H1 (cell line): ENCODE results near the gene KLHDC4. TPM values are rescaled to one million over a fixed set of nuclear protein-coding genes. Genes with fewer than 3 reads are reported as not detected.

Source experiments
- CTCF ChIA-PET: fragments of 300-600 bp; sonication (Branson Sonifier 250); formaldehyde crosslinking; loops from one replicate; lab custom pipeline; 2021; ENCODE audit not compliant: partially characterized antibody; lab: Charles Lee
- POLR2A ChIA-PET: fragments of 300-600 bp; sonication (Branson Sonifier 250); formaldehyde crosslinking; loops from one replicate; lab custom pipeline; 2021; ENCODE audit warnings: inconsistent platforms; ENCODE audit not compliant: partially characterized antibody; lab: Charles Lee
- DNase-seq, 2 experiments: peaks; one replicate each; pipeline versions ENCODE4 v3.0.0 to v3.0.0-alpha.2; 2010 to 2022; ENCODE audit warnings: low spot score in 2 of 2, low read depth in 1 of 2, mixed read lengths in 1 of 2
- FAIRE-seq: peaks from 2 replicates; lab custom pipeline; 2011; peaks lifted over from hg19 to GRCh38; lab: Jason Lieb, UNC
- H2AFZ ChIP-seq: 2 replicates; pipeline ENCODE4 v1.8.1; 2012; ENCODE audit warnings: low read length, inconsistent platforms
- H2AK5ac ChIP-seq: 2 replicates; pipeline ENCODE4 v1.6.1; 2013; ENCODE audit warnings: low read depth, low read length
- H2BK120ac ChIP-seq: replicated peaks from 2 replicates; pipeline ENCODE3; 2013; ENCODE audit warnings: low read depth, low read length, inconsistent platforms
- H2BK12ac ChIP-seq: 2 replicates; pipeline ENCODE4 v1.6.1; 2013; ENCODE audit warnings: low read depth, low read length
- H2BK15ac ChIP-seq: 2 replicates; pipeline ENCODE4 v1.6.1; 2013; ENCODE audit warnings: low read length
- H2BK20ac ChIP-seq: 2 replicates; pipeline ENCODE4 v1.6.1; 2013; ENCODE audit warnings: low read length
- H2BK5ac ChIP-seq: 2 replicates; pipeline ENCODE4 v1.6.1; 2013; ENCODE audit warnings: low read depth, low read length
- H3K14ac ChIP-seq: 2 replicates; pipeline ENCODE4 v1.6.1; 2013; ENCODE audit warnings: inconsistent platforms; ENCODE audit not compliant: insufficient read length
- H3K18ac ChIP-seq: 2 replicates; pipeline ENCODE4 v1.6.1; 2013; ENCODE audit warnings: low read length; ENCODE audit errors: extremely low read depth
- H3K23ac ChIP-seq: 2 replicates; pipeline ENCODE4 v1.6.1; 2013; ENCODE audit warnings: inconsistent platforms; ENCODE audit not compliant: insufficient read length
- H3K23me2 ChIP-seq: 2 replicates; pipeline ENCODE4 v1.6.1; 2013; ENCODE audit warnings: low read depth, low read length
- H3K27ac ChIP-seq: 2 replicates; pipeline ENCODE4 v1.6.1; 2011; ENCODE audit warnings: low read depth, low read length, inconsistent platforms
- H3K27me3 ChIP-seq, 4 experiments: replicated peaks in 1 of 4; 1 replicate in 1 of 4; 2 replicates in 3 of 4; pipeline versions ENCODE4 v1.6.1 to v1.8.1; 2011 to 2013; ENCODE audit warnings: low read length in 3 of 4, mild to moderate bottlenecking in 3 of 4, inconsistent platforms in 2 of 4, mixed read lengths in 2 of 4, moderate library complexity in 1 of 4; ENCODE audit not compliant: control insufficient read depth in 3 of 4, insufficient read depth in 3 of 4; ENCODE audit errors: extremely low read depth in 1 of 4
- H3K36me3 ChIP-seq, 4 experiments: 2 replicates each; pipeline versions ENCODE4 v1.6.1 to v1.8.1; 2011 to 2013; ENCODE audit warnings: mild to moderate bottlenecking in 4 of 4, low read length in 3 of 4, moderate library complexity in 2 of 4, control low read depth in 1 of 4, inconsistent platforms in 1 of 4; ENCODE audit not compliant: insufficient read depth in 4 of 4, control insufficient read depth in 2 of 4
- H3K4ac ChIP-seq: replicated peaks from 2 replicates; pipeline ENCODE3; 2013; ENCODE audit warnings: low read length, low read depth, mixed read lengths, inconsistent platforms; ENCODE audit not compliant: insufficient read length
- H3K4me1 ChIP-seq, 4 experiments: replicated peaks in 1 of 4; 1 replicate in 1 of 4; 2 replicates in 3 of 4; pipeline versions ENCODE4 v1.6.1 to v1.8.1; 2011 to 2013; ENCODE audit warnings: low read length in 3 of 4, inconsistent platforms in 2 of 4, mixed read lengths in 1 of 4; ENCODE audit not compliant: insufficient read depth in 4 of 4, control insufficient read depth in 3 of 4
- H3K4me2 ChIP-seq, 2 experiments: 2 replicates each; pipeline versions ENCODE4 v1.6.1 to v1.8.1; 2011 to 2013; ENCODE audit warnings: low read depth in 2 of 2, low read length in 2 of 2, control low read depth in 1 of 2, inconsistent platforms in 1 of 2, mild to moderate bottlenecking in 1 of 2; ENCODE audit not compliant: insufficient read depth in 1 of 2
- H3K4me3 ChIP-seq, 4 experiments: fragments of 200-600, 300-600 bp in 1 of 4; sonication (generic), shearing (Covaris generic), sonication (Bioruptor Twin) in 1 of 4; 2 replicates each; pipeline versions ENCODE4 v1.5.1 to v1.8.1; 2011 to 2016; ENCODE audit warnings: low read length in 4 of 4, low read depth in 3 of 4, control low read depth in 2 of 4, inconsistent platforms in 2 of 4, mild to moderate bottlenecking in 2 of 4, mixed read lengths in 1 of 4, moderate library complexity in 1 of 4; ENCODE audit not compliant: insufficient read depth in 2 of 4; ENCODE audit errors: extremely low read depth in 1 of 4
- H3K56ac ChIP-seq: replicated peaks from 2 replicates; pipeline ENCODE3; 2013; ENCODE audit warnings: low read depth, mild to moderate bottlenecking, mixed read lengths, low read length, inconsistent platforms; ENCODE audit not compliant: insufficient read length
- H3K79me1 ChIP-seq: 2 replicates; pipeline ENCODE4 v1.6.1; 2013; ENCODE audit warnings: low read depth, low read length, control low read depth
- H3K79me2 ChIP-seq, 2 experiments: 2 replicates each; pipeline versions ENCODE4 v1.6.1 to v1.8.1; 2012 to 2013; ENCODE audit warnings: low read length in 2 of 2, mild to moderate bottlenecking in 2 of 2, inconsistent platforms in 1 of 2; ENCODE audit not compliant: insufficient read depth in 2 of 2, control insufficient read depth in 1 of 2
- H3K9ac ChIP-seq, 4 experiments: replicated peaks in 1 of 4; 1 replicate in 1 of 4; 2 replicates in 3 of 4; pipeline versions ENCODE4 v1.6.1 to v1.8.1; 2011 to 2013; ENCODE audit warnings: low read depth in 3 of 4, low read length in 3 of 4, control low read depth in 2 of 4, mild to moderate bottlenecking in 2 of 4, moderate library complexity in 2 of 4, inconsistent platforms in 1 of 4; ENCODE audit errors: extremely low read depth in 1 of 4
- H3K9me3 ChIP-seq, 2 experiments: 2 replicates each; pipeline versions ENCODE4 v1.6.1 to v1.8.1; 2012 to 2013; ENCODE audit warnings: mild to moderate bottlenecking in 2 of 2, moderate library complexity in 2 of 2, control low read depth in 1 of 2, inconsistent platforms in 1 of 2, low read depth in 1 of 2, low read length in 1 of 2, mixed read lengths in 1 of 2; ENCODE audit not compliant: insufficient read depth in 2 of 2
- H4K20me1 ChIP-seq, 2 experiments: replicated peaks in 1 of 2; 2 replicates each; pipeline versions ENCODE3 to v1.8.1; 2011 to 2013; ENCODE audit warnings: inconsistent platforms in 2 of 2, low read length in 2 of 2, mild to moderate bottlenecking in 1 of 2; ENCODE audit not compliant: insufficient read depth in 2 of 2, control insufficient read depth in 1 of 2
- H4K5ac ChIP-seq: 2 replicates; pipeline ENCODE4 v1.6.1; 2013; ENCODE audit warnings: low read length, low read depth, mixed read lengths, inconsistent platforms; ENCODE audit not compliant: insufficient read length
- H4K8ac ChIP-seq: 2 replicates; pipeline ENCODE4 v1.8.0; 2013; ENCODE audit warnings: mild to moderate bottlenecking, moderate library complexity, low read length, inconsistent platforms; ENCODE audit not compliant: insufficient read depth; ENCODE audit errors: extremely low read depth
- H4K91ac ChIP-seq: replicated peaks from 2 replicates; pipeline ENCODE3; 2013; ENCODE audit warnings: low read length, mixed read lengths, inconsistent platforms; ENCODE audit not compliant: insufficient read length
- CBX8 ChIP-seq: fragments of 300-800, 300-1000 bp; sonication (generic); IDR thresholded peaks from 2 replicates; pipeline ENCODE4 v1.7.1; 2016; ENCODE audit warnings: low read depth, low read length, borderline replicate concordance
- NRF1 ChIP-seq: IDR thresholded peaks from 2 replicates; pipeline ENCODE4 v1.6.1; 2011; ENCODE audit warnings: mild to moderate bottlenecking, low read depth, low read length, improper control_type of control experiment
- SRF ChIP-seq: IDR thresholded peaks from 2 replicates; pipeline ENCODE4 v1.6.1; 2011; ENCODE audit warnings: mild to moderate bottlenecking, low read depth, low read length, moderate library complexity
- WGBS, 2 experiments: shearing (Covaris generic) in 1 of 2; methylation state at CpG; one replicate each; pipeline versions ENCODE4 v1.1.6 to v1.1.7; 2013 to 2015; ENCODE audit warnings: low lambda C conversion rate in 2 of 2, mixed read lengths in 2 of 2, inconsistent platforms in 1 of 2, low coverage in 1 of 2, missing lambda C conversion rate in 1 of 2; ENCODE audit not compliant: insufficient replicate concordance in 2 of 2, insufficient coverage in 1 of 2, insufficient read length in 1 of 2; ENCODE audit errors: extremely low coverage in 1 of 2, missing lambda C conversion rate in 1 of 2; 5-methylcytosine and 5-hydroxymethylcytosine counted together
- polyA plus RNA-seq, 7 experiments: library from polyadenylated mRNA; depleted of rRNA in 3 of 7; stranded (reverse) in 5 of 7; unstranded in 2 of 7; fragments of >200 nt in 5 of 7; fragments of 200-250 nt in 2 of 7; gene quantifications; 1 replicate in 5 of 7; 2 replicates in 1 of 7; 4 replicates in 1 of 7; pipeline versions ENCODE4 v1.2.1 to v1.2.3, GENCODE V29; 2011 to 2013; ENCODE audit warnings: missing spikeins in 2 of 7, mixed read lengths in 2 of 7
- total RNA-seq: library from RNA; stranded (reverse); fragmentation: NEBNext Ultra II Directional; extraction: Animal tissue kit (Norgen Biotek cat#: 25700); gene quantifications from 2 replicates; pipeline ENCODE4 v1.2.1, GENCODE V29; 2021

Gene KLHDC4
- total and polyA plus RNA-seq, 2 of the 8 experiments (the other 6 are each of a cell fraction or from before 2014, with no cell fraction given), result 23.7 to 63.9 TPM

- FAIRE-seq, result no peak
- CTCF ChIA-PET, result interaction anchor here (1.1 to 6.6 kb wide), 7 partner anchors 8 to 123 kb away, joined by 3 to 47 read pairs (median 5); no protein-coding TSS in a partner anchor
- Histone ChIP-seq H3K27ac (no peak overlapping the region), H2BK12ac (no peak overlapping the region), H3K56ac (no peak overlapping the region), H3K14ac (no peak overlapping the region), H2AK5ac (no peak overlapping the region), H3K79me2 (no peaks in the 10 kb centered on the region), H3K4me3 (no peak overlapping the region), H3K9ac (no peak overlapping the region), H4K91ac (no peak overlapping the region), H3K23ac (no peak overlapping the region), H3K79me1 (no peaks in the 10 kb centered on the region), H2BK20ac (no peak overlapping the region), H3K36me3 (peaks cover 4 to 39% (median 13%) of the 10 kb centered on the region in 4 experiments; a peak in 6 of 8 replicates), H3K18ac (no peak overlapping the region), H2BK5ac (no peak overlapping the region), H3K4me2 (no peak overlapping the region), H3K27me3 (no peaks in the 10 kb centered on the region), H2BK15ac (no peak overlapping the region), H3K23me2 (no peaks in the 10 kb centered on the region), H2AFZ (no peak overlapping the region), H3K4ac (no peak overlapping the region), H4K20me1 (peaks cover 7 to 14% of the 10 kb centered on the region in 2 experiments), H4K5ac (no peak overlapping the region), H4K8ac (peak overlapping the region; percentile 2; the same call in 1 of the 2 replicates), H3K9me3 (no peaks in the 10 kb centered on the region), H2BK120ac (no peak overlapping the region), H3K4me1 (no peaks in the 10 kb centered on the region; a peak in 1 of 7 replicates)
- 88% methylated on average over 16 of the region's 16 CpGs; no CpG with 5 or more reads in 1 of the 2 experiments for WGBS, 2 experiments
- POLR2A ChIA-PET, result no interaction called here
- DNase-seq, result no peak
- TF ChIP-seq NRF1 (no peak), SRF (no peak), CBX8 (no peak)
Observed at GRCh38 chr16:87693827-87694226, 72.0 kb downstream of the KLHDC4 start.
